Activated CD4-positive, CD25-positive, alpha-beta regulatory T cell treated with anti-CD3 and anti-CD28 coated beads, Interleukin-2, amount 50 U/mL, for 24 hours (primary cell): Measurements from ENCODE around the gene MCRIP2.
A peak's percentile ranks its signal among the peaks of the same experiment; 100 is the strongest.
"Not testable (repeated sequence)": the region's sequence is repeated elsewhere in the genome, so short reads cannot be mapped to it uniquely, and the experiment has no call there.

Source experiments
- ATAC-seq, 2 donors: fragments of 150-1000 bp; cut with Tn5 transposase; one replicate each; pipeline ENCODE4 v1.10.0; 2021; ENCODE audit warnings: mild to moderate bottlenecking in 1 of 2, moderate library complexity in 1 of 2

Gene MCRIP2

GRCh38 chr16:641326-642188 is at the start of gene MCRIP2:
TSS of gene MCRIP2 (plus strand) at chr16:641828. CDS start at chr16:641992, 164 bp downstream.
- ATAC-seq: peak; percentile 55 to 63

GRCh38 chr16:591892-592517 is 49.6 kb upstream of the MCRIP2 start:
- no peak for ATAC-seq

- ATAC-seq: no peak
Observed at GRCh38 chr16:592518-593306, 48.9 kb upstream of the MCRIP2 start.

GRCh38 chr16:593406-593805 is 48.2 kb upstream of the MCRIP2 start:
- ATAC-seq: no peak

- ATAC-seq: no peak
Observed at GRCh38 chr16:593807-594206, 47.8 kb upstream of the MCRIP2 start.

GRCh38 chr16:595094-595528 is 46.5 kb upstream of the MCRIP2 start:
- no peak for ATAC-seq

GRCh38 chr16:595942-596735 is 45.5 kb upstream of the MCRIP2 start:
- ATAC-seq: no peak

GRCh38 chr16:596736-597060 is 44.9 kb upstream of the MCRIP2 start:
- ATAC-seq: no peak

- not testable (repeated sequence) for ATAC-seq
Observed at GRCh38 chr16:597655-598054, 44.0 kb upstream of the MCRIP2 start.

- no peak for ATAC-seq
Observed at GRCh38 chr16:598823-599739, 42.5 kb upstream of the MCRIP2 start.

- ATAC-seq: no peak
Observed at GRCh38 chr16:600781-601180, 40.8 kb upstream of the MCRIP2 start.

- no peak for ATAC-seq
Observed at GRCh38 chr16:603933-604332, 37.7 kb upstream of the MCRIP2 start.

GRCh38 chr16:606656-607307 is 34.8 kb upstream of the MCRIP2 start:
- no peak for ATAC-seq

- peak; percentile 97 to 98 for ATAC-seq
Observed at GRCh38 chr16:608019-608418, 33.6 kb upstream of the MCRIP2 start.

- no peak for ATAC-seq
Observed at GRCh38 chr16:609316-609715, 32.3 kb upstream of the MCRIP2 start.

- ATAC-seq: no peak
Observed at GRCh38 chr16:609984-610383, 31.6 kb upstream of the MCRIP2 start.

- ATAC-seq: peak in 1 of 2 donors; percentile 18
Observed at GRCh38 chr16:610513-611381, 30.9 kb upstream of the MCRIP2 start.

GRCh38 chr16:615122-615521 is 26.5 kb upstream of the MCRIP2 start:
- no peak for ATAC-seq

- no peak for ATAC-seq
Observed at GRCh38 chr16:616733-617586, 24.7 kb upstream of the MCRIP2 start.
